AG04450 (cell line): ENCODE data around the gene CNOT6. TPM values are rescaled to one million over a fixed set of nuclear protein-coding genes. Genes with fewer than 3 reads are reported as not detected.

Experiments
- CTCF ChIA-PET: fragments of 300-600, 350-600 bp; formaldehyde crosslinking; extraction: SDS; loops from one replicate; lab custom pipeline; 2022; ENCODE audit warnings: antibody characterized with exemption, inconsistent platforms; lab: Charles Lee
- POLR2A ChIA-PET: fragments of 350-600 bp; formaldehyde crosslinking; extraction: SDS; loops from one replicate; lab custom pipeline; 2021; ENCODE audit warnings: antibody characterized with exemption, inconsistent platforms; lab: Yijun Ruan, JAX
- DNase-seq: peaks from one replicate; pipeline ENCODE4 v3.0.0-alpha.2; 2011; ENCODE audit warnings: low read depth, low spot score
- H3K27ac ChIP-seq: one replicate; pipeline ENCODE4 v1.5.1; 2012; ENCODE audit warnings: low read depth, low read length, control low read depth
- H3K27me3 ChIP-seq: one replicate; pipeline ENCODE4 v1.6.0; 2012; ENCODE audit warnings: low read length; ENCODE audit not compliant: control insufficient read depth, insufficient read depth
- H3K4me3 ChIP-seq: 2 replicates; pipeline ENCODE4 v1.5.1; 2011; ENCODE audit warnings: mild to moderate bottlenecking, low read depth, low read length, control low read depth
- H3K9me3 ChIP-seq: 2 replicates; pipeline ENCODE4 v1.5.1; 2012; ENCODE audit warnings: low read length; ENCODE audit not compliant: control insufficient read depth, insufficient read depth
- CTCF ChIP-seq: IDR thresholded peaks from 2 replicates; pipeline ENCODE4 v1.5.1; 2011; ENCODE audit warnings: low read depth, low read length, control low read depth, inconsistent platforms
- polyA plus RNA-seq: library from polyadenylated mRNA; depleted of rRNA; stranded (reverse); fragments of >200 nt; gene quantifications from 2 replicates; pipeline ENCODE4 v1.2.3, GENCODE V29; 2011

Gene CNOT6
- polyA plus RNA-seq, 1 experiment = 21.5 TPM

- no peak for TF ChIP-seq CTCF
- Histone ChIP-seq H3K27me3 (peaks cover 31% of the 10 kb centered on the region), H3K9me3 (no peaks in the 10 kb centered on the region; the same call in 1 of the 2 replicates), H3K4me3 (no peak overlapping the region), H3K27ac (no peak overlapping the region)
- ChIA-PET POLR2A (no interaction called here), CTCF (no interaction called here)
- no peak for DNase-seq
Observed at GRCh38 chr5:180592176-180592575, 98.0 kb downstream of the CNOT6 start.

GRCh38 chr5:180593446-180594206, 99.4 kb downstream of the CNOT6 start:
- no peak overlapping the region for H3K27ac ChIP-seq
- H3K4me3 ChIP-seq = no peak overlapping the region
- ChIA-PET POLR2A (no interaction called here), CTCF (no interaction called here)
- H3K27me3 ChIP-seq = peaks cover 31% of the 10 kb centered on the region
- no peak for DNase-seq
- no peak for TF ChIP-seq CTCF
- no peaks in the 10 kb centered on the region; the same call in 1 of the 2 replicates for H3K9me3 ChIP-seq

DNA sequence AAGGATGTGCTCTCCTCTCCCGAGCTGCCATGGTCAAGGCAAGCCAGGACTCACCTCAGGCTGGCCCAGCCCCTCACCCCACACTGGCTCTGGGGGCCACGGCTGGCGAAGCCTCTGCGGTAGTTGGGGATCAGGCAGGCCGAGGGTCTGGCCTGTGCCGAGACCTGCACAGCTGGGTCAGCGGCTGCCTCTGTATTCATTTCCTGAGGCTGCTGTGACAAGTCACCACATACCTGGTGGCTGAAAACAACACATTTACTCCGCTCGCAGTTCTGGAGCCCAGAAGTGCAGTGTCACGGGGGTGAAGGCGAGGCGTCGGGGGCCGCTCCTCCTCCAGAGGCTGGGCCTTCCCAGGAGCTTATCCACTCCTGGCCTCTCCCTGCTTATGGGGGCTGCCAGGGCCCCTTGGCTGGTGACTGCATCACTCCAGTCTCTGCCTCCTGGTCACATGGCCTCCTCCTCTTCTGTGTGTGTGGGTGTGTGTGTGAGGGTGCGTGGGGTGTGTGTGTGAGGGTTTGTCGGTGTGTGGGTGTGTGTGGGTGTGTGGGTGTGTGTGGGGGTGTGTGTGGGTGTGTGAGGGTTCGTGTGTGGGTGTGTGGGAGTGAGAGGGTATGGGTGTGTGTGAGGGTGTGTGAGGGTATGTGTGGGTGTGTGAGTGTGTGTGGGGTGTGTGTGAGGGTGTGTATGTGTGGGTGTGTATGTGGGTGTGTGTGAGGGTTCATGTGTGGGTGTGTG, 100.3 kb downstream of the CNOT6 start:
- DNase-seq = no peak
- CTCF ChIA-PET = no interaction called here
- POLR2A ChIA-PET = no interaction called here
- no peak for TF ChIP-seq CTCF
- Histone ChIP-seq H3K4me3 (no peak overlapping the region), H3K27me3 (peaks cover 26% of the 10 kb centered on the region), H3K27ac (no peak overlapping the region), H3K9me3 (no peaks in the 10 kb centered on the region; the same call in 1 of the 2 replicates)

DNA sequence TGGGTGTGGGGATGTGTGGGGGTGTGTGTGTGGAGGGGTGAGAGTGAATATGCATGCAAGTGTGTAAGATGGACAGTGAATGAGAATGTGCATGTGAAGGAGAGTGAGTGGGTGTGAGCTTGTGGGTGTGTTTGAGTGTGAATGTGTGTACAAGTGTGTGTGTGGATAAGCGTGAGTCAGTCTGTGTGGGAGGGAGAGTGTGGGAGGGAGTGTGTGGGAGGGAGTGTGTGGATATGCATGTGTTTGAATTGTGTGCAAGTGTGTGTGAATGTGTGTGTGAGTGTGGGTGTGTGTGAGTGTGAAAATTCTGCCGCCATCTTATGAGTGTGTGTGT, 100.8 kb downstream of the CNOT6 start:
- DNase-seq = no peak
- CTCF ChIA-PET = no interaction called here
- Histone ChIP-seq H3K9me3 (no peaks in the 10 kb centered on the region; the same call in 1 of the 2 replicates), H3K4me3 (no peak overlapping the region), H3K27ac (no peak overlapping the region), H3K27me3 (peaks cover 20% of the 10 kb centered on the region)
- POLR2A ChIA-PET = no interaction called here
- no peak for TF ChIP-seq CTCF
